GF-D8 (cell line): ENCODE results near the gene CREB3L1.

ENCODE experiments used
- DNase-seq: peaks from one replicate; lab custom pipeline; 2025; lab: John Stamatoyannopoulos, UW

CREB3L1 gene

DNA sequence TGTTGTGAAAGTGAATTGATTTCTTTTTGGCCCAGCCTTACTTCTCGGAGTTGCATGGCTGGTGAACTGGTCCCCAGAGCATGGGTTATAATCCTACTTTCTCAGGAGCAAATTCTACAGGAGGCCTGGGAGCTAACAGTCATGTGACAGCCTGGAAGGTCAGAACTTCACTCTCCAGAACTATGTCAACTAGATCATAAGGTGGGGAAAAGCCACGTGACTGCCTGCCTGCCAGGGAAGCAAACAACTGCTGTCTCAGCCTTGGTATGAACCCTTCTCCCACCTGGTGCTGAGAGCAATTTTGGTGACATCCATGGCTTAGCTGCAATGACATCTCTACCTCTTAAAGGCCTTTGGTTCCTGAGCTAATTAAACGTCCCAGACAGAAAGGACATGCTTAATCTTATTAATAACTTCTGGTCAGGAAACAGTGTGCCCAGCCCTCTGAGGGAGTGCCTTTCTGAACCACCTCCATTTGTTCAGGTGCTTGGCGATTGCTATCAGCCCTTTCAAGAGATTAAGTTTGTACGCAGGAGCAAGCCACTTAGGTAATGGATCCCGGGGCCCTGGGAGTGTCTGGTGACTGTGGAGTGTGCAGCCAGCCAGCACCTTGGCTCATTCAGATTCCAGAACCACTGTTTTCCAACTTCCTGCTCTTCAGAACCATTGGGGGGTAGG lies 1.4 kb upstream of the CREB3L1 start:
- DNase-seq = no peak

DNA sequence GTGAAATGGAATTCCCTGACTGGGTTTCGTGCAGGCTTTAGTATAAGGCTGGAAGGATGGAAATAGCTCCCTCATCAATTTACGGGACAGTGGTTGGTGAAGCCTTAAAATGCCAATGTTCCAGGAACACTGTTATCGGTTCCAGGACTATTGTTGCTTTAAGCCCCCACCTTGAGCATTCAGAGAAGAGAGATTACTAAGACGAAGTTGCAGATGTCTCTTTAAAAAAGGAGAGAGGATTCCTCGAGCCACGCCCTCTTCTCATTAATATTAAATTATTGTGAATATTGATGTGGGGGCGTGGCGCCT lies 195 bp upstream of the CREB3L1 start:
- no peak for DNase-seq

DNA sequence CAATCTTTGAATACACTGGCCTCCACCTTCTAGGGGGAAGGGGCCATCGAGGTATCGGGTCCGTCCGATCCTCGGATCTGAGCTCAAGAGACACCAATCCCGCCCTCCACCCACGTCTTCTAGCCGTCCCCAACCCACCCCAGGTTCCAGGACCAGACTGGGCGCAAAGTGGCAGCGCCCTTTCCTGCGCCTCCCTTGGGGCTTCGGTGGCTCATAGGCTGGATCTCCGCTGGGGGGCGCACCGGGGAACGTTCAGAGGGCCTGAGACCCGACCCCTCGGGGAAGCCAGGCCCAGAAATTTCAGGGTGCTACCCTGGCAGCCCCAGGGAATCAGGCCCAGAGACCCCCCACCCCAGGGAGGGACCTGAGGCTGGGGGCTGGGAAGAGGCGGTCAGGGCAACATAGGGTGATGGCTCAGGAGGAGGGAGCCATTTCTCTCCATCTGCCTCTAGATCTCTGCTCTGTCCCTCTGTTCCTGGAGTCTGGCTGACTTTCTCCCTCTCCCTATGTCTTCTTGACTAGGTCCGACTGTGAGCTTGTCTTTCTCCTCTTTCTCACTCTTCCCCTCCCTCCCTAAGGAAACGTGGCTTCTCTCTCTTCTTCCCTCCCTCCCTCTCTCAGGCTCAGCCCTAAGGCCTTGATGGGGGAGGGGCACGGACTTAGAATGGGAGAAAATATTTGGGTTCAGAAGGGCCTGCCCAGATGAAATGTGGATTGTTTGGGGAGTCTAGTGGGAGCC lies 1.1 kb downstream of the CREB3L1 start:
- no peak for DNase-seq

DNA sequence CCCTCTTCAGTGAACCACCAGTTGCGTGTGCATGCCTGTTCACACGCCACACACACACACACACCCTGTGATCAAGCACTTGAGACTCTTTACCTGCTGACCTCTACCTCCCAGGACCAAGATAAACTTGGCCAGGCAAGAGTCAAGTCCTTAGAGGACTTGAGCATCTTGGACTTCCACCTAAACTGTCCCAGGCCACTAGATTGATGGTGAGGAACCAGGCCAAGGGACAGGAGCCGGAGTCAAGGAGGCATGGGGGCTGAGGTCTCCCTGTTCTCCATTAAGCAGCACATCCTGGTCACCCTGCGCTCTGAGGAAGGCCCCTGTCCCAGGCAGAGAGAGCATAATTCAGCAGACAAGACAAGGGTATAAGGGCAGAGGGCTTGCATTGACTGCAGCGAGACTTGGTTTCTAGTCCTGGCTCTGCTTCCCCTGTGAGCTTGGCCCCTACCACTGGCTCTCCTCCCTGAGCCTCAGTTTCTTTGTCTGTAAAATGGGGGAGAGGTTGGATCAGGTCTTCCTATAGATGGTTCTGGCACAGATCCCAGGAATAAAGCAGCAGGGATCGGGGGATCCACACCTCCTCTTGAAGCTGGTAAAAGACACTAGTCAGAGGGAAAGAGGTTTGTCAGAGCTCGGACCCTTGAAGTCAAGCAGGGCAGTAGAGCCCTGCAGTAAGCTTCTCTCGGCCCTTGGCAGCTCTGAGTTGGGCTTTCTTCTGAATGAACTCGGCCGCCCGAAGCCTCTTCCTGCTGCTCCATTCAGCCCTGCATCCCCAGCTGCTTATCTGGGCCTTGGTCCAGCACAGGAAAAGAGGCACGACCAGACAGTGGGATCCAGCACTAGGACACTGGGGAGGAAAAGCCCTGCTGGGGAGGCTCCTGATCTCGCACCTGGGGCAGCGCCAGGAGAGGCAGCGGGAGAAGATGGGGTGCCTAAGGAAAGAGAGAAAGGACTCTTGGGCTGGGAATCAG lies 2.0 kb downstream of the CREB3L1 start:
- no peak for DNase-seq

DNA sequence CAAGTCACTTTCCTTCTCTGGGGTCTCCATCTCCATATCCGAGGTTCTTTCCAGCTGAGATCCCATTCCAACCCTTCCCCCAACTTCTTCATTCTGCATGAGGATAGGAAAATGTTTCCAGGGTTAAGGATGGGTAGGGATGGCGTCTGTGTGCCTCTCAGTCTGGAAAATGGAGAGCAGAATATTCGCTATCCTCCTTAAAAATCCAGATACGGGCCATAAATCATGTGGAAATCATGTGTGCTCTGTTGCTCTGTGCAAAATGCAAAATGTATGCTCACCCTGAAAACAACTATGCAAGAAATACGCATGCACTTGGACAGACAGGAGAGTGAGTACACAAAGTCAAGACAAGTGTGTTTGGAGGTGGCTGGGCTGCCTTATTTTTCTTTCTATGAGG lies 3.2 kb downstream of the CREB3L1 start:
- DNase-seq = no peak

DNA sequence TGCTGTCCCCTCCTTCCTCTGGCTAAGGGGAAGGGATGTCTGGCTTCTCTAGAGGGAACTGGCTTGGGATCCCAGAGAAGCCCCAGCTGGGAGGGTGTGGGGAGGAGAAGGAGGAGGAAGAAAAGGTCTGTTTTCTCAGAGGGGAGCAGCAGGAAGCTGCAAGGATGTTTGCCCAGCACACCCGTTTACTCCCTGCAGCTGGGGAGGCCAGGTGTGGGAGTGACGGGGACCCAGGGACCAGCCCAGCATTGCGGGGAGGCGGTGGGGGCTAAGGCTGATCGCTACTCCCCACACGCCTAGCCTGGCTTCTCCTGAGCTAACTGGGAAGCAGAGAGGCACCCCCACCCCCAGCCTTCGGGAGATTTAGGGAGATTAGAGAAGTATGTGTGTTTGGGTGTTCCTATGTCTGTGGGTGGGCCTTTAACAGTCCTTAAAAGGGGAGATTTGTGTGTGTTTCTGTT lies 3.9 kb downstream of the CREB3L1 start:
- DNase-seq = no peak

DNA sequence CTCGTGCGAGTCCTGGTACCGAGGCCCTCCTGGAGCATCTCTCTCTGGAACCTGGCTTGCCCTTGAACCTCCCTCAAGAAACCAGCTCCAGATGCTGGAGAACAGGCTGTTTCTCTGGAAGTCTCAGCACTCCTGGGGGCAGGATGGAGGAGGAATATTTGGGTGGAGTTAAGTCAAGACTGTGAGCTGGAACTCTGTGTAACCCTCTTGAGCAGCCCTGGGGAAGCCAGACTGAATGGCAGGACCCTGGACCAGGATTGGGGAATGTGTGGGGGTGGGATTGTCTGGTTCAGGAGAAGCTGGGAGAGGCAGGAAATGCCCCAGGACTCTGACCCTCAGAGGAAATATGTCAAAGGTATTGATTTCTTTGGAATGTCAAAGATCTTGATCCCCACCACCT lies 7.7 kb downstream of the CREB3L1 start:
- no peak for DNase-seq

DNA sequence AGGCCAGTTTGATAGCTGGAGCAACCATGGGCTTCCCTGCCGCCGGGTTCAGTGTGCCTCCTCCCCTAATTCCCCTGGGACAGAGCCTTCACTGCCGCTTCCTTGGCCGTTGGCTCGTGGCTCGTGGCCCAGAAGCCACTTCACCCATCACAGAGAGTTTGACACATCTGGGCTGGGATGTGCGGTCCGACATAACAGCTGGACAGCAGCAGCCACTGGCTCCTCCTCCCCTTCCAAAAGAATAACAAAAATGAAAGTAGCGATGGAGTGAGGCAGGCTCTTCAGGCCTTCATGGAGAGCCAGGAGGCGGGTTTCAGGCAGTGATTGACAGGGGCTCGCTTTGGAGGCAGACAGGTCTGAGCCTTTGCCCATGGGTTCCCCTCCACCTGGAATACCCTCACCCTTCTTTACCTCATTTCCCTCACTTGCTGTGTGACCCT lies 8.2 kb downstream of the CREB3L1 start:
- DNase-seq = no peak

DNA sequence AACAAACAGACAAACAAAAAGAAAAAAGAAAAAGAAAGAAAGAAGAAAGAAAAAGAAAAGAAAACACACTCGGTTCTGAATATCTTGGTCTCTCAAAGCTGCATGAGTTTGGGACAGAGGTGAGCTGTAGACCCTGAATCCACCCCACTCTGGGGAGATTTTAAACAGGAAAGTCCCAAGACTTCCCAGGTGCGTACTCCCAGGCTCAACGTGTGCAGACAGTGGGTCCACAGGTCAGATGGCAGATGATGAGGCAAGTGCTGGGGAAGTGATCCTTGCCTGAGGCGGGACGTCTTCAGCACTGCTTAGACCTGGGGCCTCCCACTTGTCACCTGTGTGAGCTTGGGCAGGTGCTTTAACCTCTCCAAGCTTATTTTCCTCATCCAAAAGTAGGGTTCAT lies 9.3 kb downstream of the CREB3L1 start:
- no peak for DNase-seq

DNA sequence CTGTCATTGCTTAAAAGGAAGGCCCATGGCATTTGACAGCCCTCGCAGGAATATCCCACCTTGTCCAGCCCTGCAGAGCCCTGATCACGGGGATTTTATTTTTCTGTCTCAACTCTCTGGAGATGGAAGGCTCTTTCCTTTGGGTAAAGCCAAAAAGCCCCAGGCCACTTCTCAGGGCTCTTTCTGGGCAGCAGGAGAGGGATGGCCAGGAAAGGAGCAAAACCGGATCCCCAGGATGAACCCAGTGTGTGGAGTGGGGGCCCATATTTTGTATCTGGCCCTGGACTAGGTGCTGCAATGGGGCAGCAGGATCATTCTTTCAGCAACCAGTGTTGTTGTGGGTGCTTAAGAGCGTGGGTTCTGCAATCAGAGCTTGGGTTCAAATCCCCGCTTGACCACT lies 11.0 kb downstream of the CREB3L1 start:
- DNase-seq = no peak

DNA sequence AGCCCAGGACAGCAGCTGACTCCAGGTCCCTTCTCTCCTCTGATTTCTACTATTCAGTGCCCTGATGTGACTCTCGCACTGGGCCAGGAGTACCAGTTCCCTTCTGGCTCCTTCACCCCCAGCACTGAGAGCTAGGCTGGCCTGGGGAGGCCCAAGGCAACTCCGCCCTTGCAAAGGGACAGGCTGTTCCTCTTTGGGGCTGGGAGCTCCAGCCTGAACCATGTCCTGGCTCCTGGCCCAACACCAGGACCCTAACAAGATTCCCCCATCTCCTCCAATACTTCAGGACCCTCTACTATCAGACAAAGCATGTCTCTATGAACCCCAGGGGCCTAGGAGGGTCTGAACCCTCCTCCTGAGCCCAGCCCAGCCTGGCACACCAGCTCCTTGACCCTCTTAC lies 12.5 kb downstream of the CREB3L1 start:
- no peak for DNase-seq

DNA sequence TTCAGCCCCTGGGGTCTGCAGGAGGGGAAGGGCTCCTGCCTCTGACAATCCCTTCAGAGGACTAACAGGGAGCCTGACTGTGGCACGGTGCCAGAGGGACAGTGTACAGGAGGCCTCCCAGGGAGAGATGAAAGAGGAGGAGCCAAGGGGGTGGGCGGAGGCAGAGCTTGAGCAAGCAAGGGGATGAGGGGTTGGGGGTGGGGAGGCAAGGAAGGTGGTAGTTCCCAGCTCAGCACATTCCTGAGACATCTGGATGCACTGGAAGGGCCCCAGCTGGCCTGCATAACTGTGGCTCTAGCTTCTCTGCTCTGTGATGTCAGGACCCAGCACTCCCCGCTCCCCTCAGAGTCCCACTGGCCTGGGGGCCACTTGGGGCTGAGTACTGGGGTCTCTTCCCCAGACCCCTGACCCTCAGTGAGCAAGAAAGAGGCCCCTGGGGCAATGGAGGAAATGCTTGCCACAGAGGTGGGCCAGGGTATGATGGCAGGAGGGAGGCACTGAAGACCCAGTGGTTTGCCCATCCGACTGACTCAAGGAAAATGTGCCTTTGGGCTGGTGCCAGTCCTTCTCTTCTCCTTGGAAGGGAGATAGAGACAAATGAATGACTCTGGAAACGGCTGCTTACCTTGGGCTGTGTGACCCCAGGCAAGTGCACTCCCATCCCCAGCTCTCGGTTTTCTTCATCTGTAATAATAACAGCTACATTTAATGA lies 13.3 kb downstream of the CREB3L1 start:
- no peak for DNase-seq

DNA sequence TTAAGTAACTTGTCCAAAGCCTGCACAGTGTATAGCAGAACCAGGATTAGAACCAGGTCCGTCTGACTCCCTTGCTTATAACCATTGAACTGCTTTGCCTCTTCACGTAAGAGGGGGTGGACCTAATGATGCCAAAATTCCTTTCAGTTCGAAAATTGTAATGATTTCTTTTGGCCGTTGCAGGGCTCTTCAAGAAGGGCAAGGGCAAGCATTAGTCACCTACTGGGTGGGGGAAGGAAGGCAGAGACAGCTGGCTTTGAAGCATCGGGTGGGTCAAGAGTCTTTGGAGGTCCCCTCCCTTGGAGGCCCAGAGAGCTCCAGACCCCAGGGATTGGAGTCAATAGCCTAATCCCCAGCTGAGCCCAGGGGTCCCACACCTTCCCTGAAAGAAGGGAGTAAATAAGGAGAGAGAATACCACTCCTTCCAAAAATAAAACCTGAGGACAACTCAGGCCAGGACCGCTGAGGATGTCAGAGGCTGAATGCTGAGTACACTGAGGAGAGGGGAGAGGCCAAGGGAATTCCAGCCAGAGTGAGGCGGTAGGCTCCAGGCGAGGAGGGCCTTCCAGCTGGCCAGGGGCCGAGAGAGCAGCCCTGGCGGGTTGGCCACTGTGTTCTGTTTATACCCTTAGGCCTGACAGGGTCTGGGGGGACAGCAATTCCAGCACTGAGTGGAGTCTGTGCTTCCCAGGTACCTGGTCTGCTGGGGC lies 14.1 kb downstream of the CREB3L1 start:
- no peak for DNase-seq

DNA sequence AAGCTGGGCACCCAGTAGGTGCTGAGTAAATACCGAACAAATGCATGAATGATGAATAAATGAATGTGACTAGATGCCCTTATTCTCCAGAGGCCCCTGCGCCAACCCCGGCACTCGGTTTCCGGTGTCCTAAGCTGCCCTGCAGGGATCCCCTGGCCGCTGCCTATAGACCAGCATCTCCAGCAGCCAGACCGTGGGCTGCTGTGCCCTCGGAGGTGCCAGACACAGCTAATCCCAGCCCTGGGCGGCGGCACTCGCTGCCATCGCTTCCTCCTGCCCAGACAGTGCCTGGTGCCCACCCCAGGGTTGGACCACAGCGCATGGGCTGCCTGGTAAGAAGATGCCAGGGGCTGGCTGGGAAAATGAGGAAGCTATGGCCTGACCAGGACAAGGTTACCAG lies 15.6 kb downstream of the CREB3L1 start:
- no peak for DNase-seq

DNA sequence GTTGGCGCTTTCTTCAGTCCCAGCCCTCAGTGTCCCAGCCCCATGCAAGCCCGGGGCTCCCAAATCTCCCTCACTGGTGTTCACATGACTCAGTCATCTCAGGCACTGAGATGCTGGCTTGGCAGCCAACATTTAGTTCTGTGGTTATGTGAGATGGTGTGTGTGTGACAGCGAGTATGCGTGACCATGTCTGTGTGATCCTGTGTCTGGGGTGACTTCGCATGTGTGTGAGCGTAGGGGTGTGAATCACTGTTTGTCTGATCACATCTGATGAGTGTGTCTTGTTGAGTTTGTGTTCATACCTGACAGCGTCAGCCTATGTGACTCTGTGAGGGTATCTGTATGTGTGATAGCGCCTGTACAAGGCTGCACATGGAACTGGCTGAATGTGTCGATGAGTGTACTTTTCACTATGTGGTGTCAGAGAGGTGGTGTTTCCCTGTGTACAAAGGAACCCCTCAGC lies 16.2 kb downstream of the CREB3L1 start:
- no peak for DNase-seq

DNA sequence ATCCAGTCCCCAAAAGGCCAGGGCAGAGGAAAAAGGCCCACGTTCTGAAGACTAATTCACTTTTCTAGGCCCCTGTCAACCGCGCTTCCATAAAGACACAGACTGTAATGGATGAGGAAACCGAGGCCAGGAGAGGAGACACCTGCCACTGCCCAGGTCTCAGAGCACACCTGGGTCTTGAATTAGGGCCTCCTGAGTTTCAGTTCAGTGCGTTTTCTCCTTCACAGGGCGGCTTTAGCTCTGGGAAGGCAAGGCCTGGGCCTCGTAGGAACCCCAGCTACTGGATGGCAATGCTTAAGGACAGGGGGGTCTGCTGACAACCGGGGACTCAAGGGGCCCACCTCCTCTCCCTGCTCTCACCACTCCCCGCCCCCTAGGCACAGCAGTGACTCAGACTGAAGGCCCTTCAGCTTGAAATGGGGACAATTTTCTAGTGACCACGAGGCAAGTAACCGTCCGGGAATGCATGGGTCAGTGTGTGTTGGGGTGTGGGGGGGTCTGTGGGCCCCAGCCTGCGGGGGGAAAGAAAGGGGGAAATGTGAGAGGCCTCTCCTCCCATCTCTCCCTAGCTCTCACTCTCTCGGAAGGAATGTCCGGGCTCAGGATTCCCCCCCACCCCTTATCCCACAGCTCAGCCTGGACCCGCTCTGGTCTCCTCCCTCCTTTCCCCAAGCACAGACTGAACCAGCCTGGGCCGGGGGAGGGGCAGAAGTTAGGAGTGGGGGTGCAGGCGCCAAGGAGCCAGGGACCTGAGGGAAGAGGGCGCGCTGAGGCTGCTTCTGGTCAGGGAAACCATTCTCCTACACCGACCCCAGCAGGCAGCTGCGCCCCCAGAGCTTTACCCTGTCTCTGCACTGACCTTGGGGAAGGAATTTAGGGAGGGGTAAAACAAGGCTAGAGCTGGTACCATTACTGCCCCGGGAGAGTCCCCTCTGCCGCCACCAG lies 17.2 kb downstream of the CREB3L1 start:
- no peak for DNase-seq

DNA sequence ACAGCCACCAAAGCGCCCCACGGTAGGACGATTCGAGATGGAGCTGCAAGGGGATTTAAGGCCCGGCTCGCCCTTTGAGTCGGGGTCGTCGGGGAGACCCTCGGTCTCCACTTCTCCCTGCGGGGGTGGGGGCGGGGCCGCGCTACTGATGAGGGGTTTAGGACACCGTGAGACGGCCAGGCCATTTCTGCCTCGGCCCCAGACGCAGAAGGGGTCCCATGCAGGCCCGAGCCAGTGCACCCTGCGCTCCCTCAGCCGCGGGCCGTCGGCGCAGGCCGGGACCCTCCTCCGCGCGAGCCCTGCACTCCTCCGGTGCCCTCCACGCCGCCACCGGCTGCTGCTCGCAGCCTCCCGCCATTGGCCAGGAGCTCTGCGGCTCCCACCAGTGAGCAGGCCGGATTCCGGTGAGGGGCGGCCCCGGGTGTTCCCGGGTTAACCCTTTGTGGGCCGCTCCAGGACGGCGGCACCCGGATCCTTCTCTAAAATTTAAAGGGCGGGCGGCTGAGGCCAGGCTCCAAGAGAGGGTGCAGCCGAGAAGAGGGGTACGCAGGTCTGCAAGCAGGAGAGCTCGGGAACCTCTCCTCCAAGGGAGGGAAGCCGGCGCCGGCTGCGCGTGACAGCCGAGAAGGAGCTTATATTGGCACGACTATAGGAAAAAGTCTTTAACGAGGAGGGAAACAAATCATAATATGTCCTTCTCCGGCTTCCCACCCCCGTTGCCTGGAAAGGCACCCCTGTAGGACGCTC lies 18.0 kb downstream of the CREB3L1 start:
- DNase-seq = no peak

DNA sequence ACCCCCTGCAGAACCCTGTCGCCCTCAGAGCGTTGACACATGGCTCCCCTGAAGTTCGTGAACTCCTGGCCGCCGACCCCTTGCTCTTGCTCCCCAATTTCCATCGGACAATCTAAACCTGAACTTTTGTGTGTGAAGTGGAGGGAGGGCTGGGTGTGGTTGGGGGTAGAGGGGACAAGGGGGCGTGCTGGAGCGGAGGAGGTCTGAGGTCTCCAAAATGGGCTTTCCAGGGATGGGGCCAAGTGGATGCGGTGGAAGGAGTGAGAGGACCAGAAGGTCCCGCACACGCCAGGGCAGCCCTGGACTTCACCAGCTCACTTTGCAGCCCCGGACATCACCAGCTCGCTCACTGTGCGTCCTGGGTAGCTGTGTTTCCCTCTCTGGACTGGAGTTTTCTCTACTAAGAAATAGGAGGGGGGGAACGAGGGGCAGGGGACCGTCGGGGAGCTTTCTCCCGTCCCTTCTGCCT lies 18.6 kb downstream of the CREB3L1 start:
- DNase-seq = no peak
